Measurements from ENCODE around the gene PPFIA2.

DNA sequence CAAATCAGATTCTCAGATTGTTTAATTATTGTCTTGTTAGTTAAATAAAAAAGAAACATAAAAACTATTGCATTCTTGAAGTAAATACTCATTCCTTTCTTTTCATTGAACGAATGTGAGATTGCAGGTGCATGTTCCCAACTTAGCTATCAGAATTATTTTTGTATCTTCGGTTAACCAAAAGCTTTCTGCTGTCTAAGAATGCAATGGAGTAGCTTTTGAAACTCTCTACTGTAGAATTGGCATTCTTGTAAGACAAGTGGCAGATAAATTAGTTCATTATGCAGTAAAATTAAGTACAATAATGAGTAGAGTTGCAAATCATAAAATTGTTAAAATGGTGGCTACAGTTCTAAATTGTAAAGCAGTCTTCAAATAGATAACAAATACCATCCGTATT is 383.2 kb downstream of the PPFIA2 start:
- TF ChIP-seq EP300 (IDR thresholded peaks at IDR 0.05; ENCODE audit: low read depth) = no peak
- TF ChIP-seq, protein P1, sequence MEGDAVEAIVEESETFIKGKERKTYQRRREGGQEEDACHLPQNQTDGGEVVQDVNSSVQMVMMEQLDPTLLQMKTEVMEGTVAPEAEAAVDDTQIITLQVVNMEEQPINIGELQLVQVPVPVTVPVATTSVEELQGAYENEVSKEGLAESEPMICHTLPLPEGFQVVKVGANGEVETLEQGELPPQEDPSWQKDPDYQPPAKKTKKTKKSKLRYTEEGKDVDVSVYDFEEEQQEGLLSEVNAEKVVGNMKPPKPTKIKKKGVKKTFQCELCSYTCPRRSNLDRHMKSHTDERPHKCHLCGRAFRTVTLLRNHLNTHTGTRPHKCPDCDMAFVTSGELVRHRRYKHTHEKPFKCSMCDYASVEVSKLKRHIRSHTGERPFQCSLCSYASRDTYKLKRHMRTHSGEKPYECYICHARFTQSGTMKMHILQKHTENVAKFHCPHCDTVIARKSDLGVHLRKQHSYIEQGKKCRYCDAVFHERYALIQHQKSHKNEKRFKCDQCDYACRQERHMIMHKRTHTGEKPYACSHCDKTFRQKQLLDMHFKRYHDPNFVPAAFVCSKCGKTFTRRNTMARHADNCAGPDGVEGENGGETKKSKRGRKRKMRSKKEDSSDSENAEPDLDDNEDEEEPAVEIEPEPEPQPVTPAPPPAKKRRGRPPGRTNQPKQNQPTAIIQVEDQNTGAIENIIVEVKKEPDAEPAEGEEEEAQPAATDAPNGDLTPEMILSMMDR (IDR thresholded peaks at IDR 0.05) = no peak
